GM23338 (cell line): Measurements from ENCODE around the gene NUTM2B.
"Not testable (repeated sequence)": the region's sequence is repeated elsewhere in the genome, so short reads cannot be mapped to it uniquely, and the experiment has no call there.

ENCODE experiments used
- CREB1 ChIP-seq: fragments of 250-450 bp; sonication (Bioruptor Pico); IDR thresholded peaks from 2 replicates; pipeline ENCODE4 v1.5.0; 2020; ENCODE audit warnings: low read depth, mild to moderate bottlenecking, moderate library complexity
- CTCF ChIP-seq, 2 experiments: fragments of 200-600 bp in 1 of 2; sonication (generic) in 1 of 2; conservative IDR thresholded peaks; 2 replicates each; pipeline versions ENCODE4 v1.5.1 to v1.6.1; 2016 to 2017; ENCODE audit warnings: antibody characterized with exemption in 2 of 2, low read depth in 2 of 2, mild to moderate bottlenecking in 2 of 2, moderate library complexity in 1 of 2
- EZH2 ChIP-seq: fragments of 200-600 bp; sonication (generic); IDR thresholded peaks from one replicate; pipeline ENCODE4 v1.8.0; 2017; ENCODE audit warnings: antibody characterized with exemption, mild to moderate bottlenecking, low read depth; ENCODE audit not compliant: unreplicated experiment
- EZH2phosphoT487 ChIP-seq: fragments of 200-600 bp; sonication (generic); IDR thresholded peaks from one replicate; pipeline ENCODE4 v1.8.1; 2018; ENCODE audit warnings: antibody characterized with exemption; ENCODE audit not compliant: unreplicated experiment
- NANOG ChIP-seq: IDR thresholded peaks from 2 replicates; pipeline ENCODE4 v1.6.1; 2016; ENCODE audit warnings: antibody characterized with exemption, borderline replicate concordance
- POLR2AphosphoS5 ChIP-seq: IDR thresholded peaks from 2 replicates; pipeline ENCODE4 v1.6.1; 2016; ENCODE audit warnings: antibody characterized with exemption, low read depth
- REST ChIP-seq: IDR thresholded peaks from one replicate; pipeline ENCODE4 v1.6.1; 2018; ENCODE audit warnings: antibody characterized with exemption; ENCODE audit not compliant: unreplicated experiment
- STAT1 ChIP-seq: IDR thresholded peaks from one replicate; pipeline ENCODE4 v1.6.1; 2016; ENCODE audit warnings: antibody characterized with exemption; ENCODE audit not compliant: unreplicated experiment
- ZNF114 ChIP-seq: fragments of 250-450 bp; sonication (Bioruptor Pico); IDR thresholded peaks from 2 replicates; pipeline ENCODE4 v1.5.0; 2020; ENCODE audit warnings: mild to moderate bottlenecking, moderate library complexity
- ZNF331 ChIP-seq: fragments of 250-450 bp; sonication (Bioruptor Pico); IDR thresholded peaks from 2 replicates; pipeline ENCODE4 v1.5.0; 2020; ENCODE audit warnings: low read depth, mild to moderate bottlenecking, moderate library complexity
- ZNF462 ChIP-seq: fragments of 250-450 bp; sonication (Bioruptor Pico); IDR thresholded peaks from 2 replicates; pipeline ENCODE4 v1.5.0; 2020; ENCODE audit warnings: mild to moderate bottlenecking, moderate library complexity

GRCh38 chr10:79707017-79707416, 4.0 kb downstream of the NUTM2B start:
- not testable (repeated sequence) for TF ChIP-seq CTCF (conservative IDR thresholded peaks at IDR 0.05; ENCODE audit: low read depth in 2 of 2); REST; NANOG; POLR2AphosphoS5; EZH2; CREB1 (CRISPR knock-in tag); EZH2phosphoT487; ZNF331 (CRISPR knock-in tag); ZNF114; STAT1; ZNF462 (CRISPR knock-in tag)
